ENCODE results near the gene MAP2K5. TPM values are rescaled to one million over a fixed set of nuclear protein-coding genes. Genes with fewer than 3 reads are reported as not detected.

Gene MAP2K5
- total RNA-seq, 1 donor from 2014 or later, result 25.5 TPM

DNA sequence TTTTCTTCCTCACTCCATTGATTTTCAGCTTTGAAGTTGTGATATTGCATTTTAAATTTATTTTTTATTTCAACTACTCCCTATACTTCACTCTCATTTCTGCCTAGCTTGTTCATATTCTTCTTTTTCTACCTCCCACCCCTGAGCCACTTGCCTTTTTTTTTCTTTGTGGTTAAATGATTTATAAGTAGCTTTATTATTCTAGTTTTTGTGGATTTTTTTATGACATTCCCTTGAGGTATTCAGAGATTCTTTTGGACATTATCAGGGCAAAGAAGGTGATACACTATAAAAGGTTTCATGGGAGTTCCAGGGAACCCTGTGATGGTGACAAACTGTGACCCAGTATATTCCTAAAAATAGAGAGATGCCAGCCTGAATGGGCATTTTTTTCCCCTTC lies 18.3 kb upstream of the MAP2K5 start:
- H3K4me1 ChIP-seq, result peaks cover 35% of the 10 kb centered on the region
- H3K36me3 ChIP-seq, result peaks cover 26% of the 10 kb centered on the region
- no peak for DNase-seq
- no peak overlapping the region for H3K27ac ChIP-seq
- intact Hi-C loops (cut with DNase I), result no loop called here
- no peaks in the 10 kb centered on the region for H3K27me3 ChIP-seq (ENCODE audit: low read depth)
- ATAC-seq, result no peak
- no peak overlapping the region for H3K4me3 ChIP-seq
- TF ChIP-seq CTCF (IDR thresholded peaks at IDR 0.05), result no peak
- no peaks in the 10 kb centered on the region for H3K9me3 ChIP-seq

DNA sequence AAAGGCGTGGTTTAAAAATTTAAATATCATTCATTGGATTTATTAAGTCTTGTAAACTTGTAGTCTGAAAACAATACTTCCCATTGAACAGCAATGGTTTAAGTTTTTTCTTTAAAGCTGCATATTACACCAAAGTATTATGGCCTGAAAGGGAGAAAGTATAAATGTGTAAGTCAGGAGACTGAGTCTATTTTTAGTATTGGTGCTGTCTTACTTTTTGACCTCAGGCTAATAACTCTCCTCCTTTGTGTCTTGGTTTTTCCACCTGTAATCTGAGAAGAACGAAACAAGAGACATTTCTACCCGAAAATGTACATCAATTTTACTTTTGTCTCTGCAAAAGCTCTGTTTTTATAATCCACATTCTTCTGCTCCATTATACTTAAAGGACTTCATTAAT lies 14.0 kb upstream of the MAP2K5 start:
- Histone ChIP-seq H3K9me3 (no peaks in the 10 kb centered on the region), H3K36me3 (peaks cover 26% of the 10 kb centered on the region), H3K27me3 (ENCODE audit: low read depth) (no peaks in the 10 kb centered on the region), H3K4me3 (no peak overlapping the region), H3K27ac (no peak overlapping the region), H3K4me1 (peaks cover 14% of the 10 kb centered on the region)
- intact Hi-C loops (cut with DNase I), result no loop called here
- no peak for TF ChIP-seq CTCF (IDR thresholded peaks at IDR 0.05)
- no peak for ATAC-seq
- no peak for DNase-seq

GRCh38 chr15:67531379-67531914 lies 11.1 kb upstream of the MAP2K5 start:
- DNase-seq, result no peak
- no peak overlapping the region for H3K4me3 ChIP-seq
- no peaks in the 10 kb centered on the region for H3K27me3 ChIP-seq (ENCODE audit: low read depth)
- H3K4me1 ChIP-seq, result no peaks in the 10 kb centered on the region
- no peak for ATAC-seq
- no peak overlapping the region for H3K27ac ChIP-seq
- intact Hi-C loops (cut with DNase I), result no loop called here
- peaks cover 23% of the 10 kb centered on the region for H3K36me3 ChIP-seq
- no peaks in the 10 kb centered on the region for H3K9me3 ChIP-seq
- TF ChIP-seq CTCF (IDR thresholded peaks at IDR 0.05), result no peak

DNA sequence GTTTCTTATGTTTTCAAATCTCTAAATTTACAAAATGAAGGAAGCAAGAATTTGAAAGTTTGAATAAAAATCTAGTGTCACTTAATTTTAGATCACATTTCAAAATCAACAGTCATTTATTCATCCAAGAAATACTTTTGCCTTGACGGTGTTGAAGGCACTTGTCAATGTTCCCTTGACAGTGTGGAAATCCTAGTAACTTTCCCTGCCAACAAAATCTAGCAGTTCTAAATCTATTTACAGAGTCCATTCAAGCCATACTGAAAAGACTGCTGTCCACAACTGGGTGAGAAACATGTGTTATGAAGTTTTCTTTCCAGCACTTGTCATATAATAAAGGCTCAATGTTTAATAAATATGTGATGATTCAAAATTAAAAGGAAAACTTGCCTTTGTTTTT lies 8.6 kb upstream of the MAP2K5 start:
- ATAC-seq, result no peak
- no peaks in the 10 kb centered on the region for H3K4me1 ChIP-seq
- peaks cover under 1% of the 10 kb centered on the region for H3K36me3 ChIP-seq
- DNase-seq, result no peak
- TF ChIP-seq CTCF (IDR thresholded peaks at IDR 0.05), result no peak
- intact Hi-C loops (cut with DNase I), result no loop called here
- H3K27ac ChIP-seq, result no peak overlapping the region
- H3K9me3 ChIP-seq, result no peaks in the 10 kb centered on the region
- no peak overlapping the region for H3K4me3 ChIP-seq
- H3K27me3 ChIP-seq (ENCODE audit: low read depth), result no peaks in the 10 kb centered on the region

GRCh38 chr15:67534360-67534759 lies 8.1 kb upstream of the MAP2K5 start:
- no peak overlapping the region for H3K27ac ChIP-seq
- H3K9me3 ChIP-seq, result no peaks in the 10 kb centered on the region
- no peaks in the 10 kb centered on the region for H3K4me1 ChIP-seq
- no peak for TF ChIP-seq CTCF (IDR thresholded peaks at IDR 0.05)
- no peak overlapping the region for H3K4me3 ChIP-seq
- no peaks in the 10 kb centered on the region for H3K36me3 ChIP-seq
- DNase-seq (no peak), ATAC-seq (no peak)
- H3K27me3 ChIP-seq (ENCODE audit: low read depth), result no peaks in the 10 kb centered on the region
- intact Hi-C loops (cut with DNase I), result no loop called here

DNA sequence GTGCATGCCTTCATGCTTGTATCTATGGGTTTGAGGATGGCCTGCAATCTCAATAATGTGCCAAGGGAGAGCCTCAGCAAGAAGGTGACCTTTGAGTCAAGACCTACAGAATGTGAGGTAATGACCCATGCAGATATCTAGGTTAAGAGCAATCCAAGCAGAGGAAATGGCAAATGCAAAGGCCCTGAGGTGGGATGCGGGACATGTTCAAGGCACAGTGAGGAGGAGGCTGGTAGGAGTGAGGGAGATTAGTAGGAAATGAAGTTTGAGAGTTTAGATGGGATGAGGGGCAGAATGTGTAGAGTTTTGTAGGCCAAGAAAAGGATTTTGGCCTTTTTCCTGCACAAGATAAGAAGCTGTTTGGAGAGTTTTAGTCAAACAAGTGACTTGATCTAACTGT lies 4.7 kb upstream of the MAP2K5 start:
- Histone ChIP-seq H3K27ac (no peak overlapping the region), H3K4me3 (no peak overlapping the region), H3K4me1 (peaks cover 8% of the 10 kb centered on the region), H3K27me3 (ENCODE audit: low read depth) (no peaks in the 10 kb centered on the region), H3K36me3 (no peaks in the 10 kb centered on the region), H3K9me3 (no peaks in the 10 kb centered on the region)
- ATAC-seq, result no peak
- no peak for DNase-seq
- intact Hi-C loops (cut with DNase I), result no loop called here
- no peak for TF ChIP-seq CTCF (IDR thresholded peaks at IDR 0.05)
